Right lobe of liver (tissue), 6 donors: ENCODE data around the gene UVRAG. TPM values are rescaled to one million over a fixed set of nuclear protein-coding genes. Genes with fewer than 3 reads are reported as not detected.

Experiments
- ATAC-seq, 4 donors: fragments of 200-7000 bp; cut with Tn5 transposase; one replicate each; pipeline ENCODE4 v1.9.1; 2020; ENCODE audit warnings: mild to moderate bottlenecking in 4 of 4, moderate library complexity in 4 of 4
- DNase-seq, 3 donors: peaks; one replicate each; pipeline ENCODE4 v3.0.0-alpha.2; 2020
- H3K27ac ChIP-seq, 3 donors: fragments of 200-600 bp; one replicate each; pipeline ENCODE4 v1.8.0; 2022
- H3K27me3 ChIP-seq, 2 donors: fragments of 200-600 bp; one replicate each; pipeline ENCODE4 v1.8.0; 2022
- H3K36me3 ChIP-seq, 4 donors: fragments of 200-600 bp; sonication (generic) in 1 of 4; one replicate each; pipeline versions ENCODE4 v1.5.1 to v1.8.0; 2017 to 2022; ENCODE audit warnings: control low read depth in 1 of 4
- H3K4me1 ChIP-seq, 4 donors: fragments of 200-600 bp; sonication (generic) in 1 of 4; one replicate each; pipeline versions ENCODE4 v1.5.1 to v1.8.0; 2017 to 2022; ENCODE audit warnings: control low read depth in 1 of 4
- H3K4me3 ChIP-seq, 3 donors: fragments of 200-600 bp; one replicate each; pipeline ENCODE4 v1.8.0; 2022
- H3K9me3 ChIP-seq, 4 donors: fragments of 200-600 bp; sonication (generic) in 1 of 4; one replicate each; pipeline versions ENCODE4 v1.5.1 to v1.8.0; 2017 to 2022; ENCODE audit warnings: control low read depth in 1 of 4
- CTCF ChIP-seq, 4 donors: fragments of 200-600 bp in 3 of 4; fragments of 450-650 bp in 1 of 4; IDR thresholded peaks; one replicate each; pipeline versions ENCODE4 v1.5.1 to v1.8.0; 2016 to 2022; ENCODE audit warnings: antibody characterized with exemption in 4 of 4, mild to moderate bottlenecking in 2 of 4
- POLR2A ChIP-seq: fragments of 450-650 bp; IDR thresholded peaks from one replicate; pipeline ENCODE4 v1.6.1; 2017; ENCODE audit warnings: antibody characterized with exemption, mild to moderate bottlenecking
- WGBS: methylation state at CpG from one replicate; pipeline ENCODE4 v1.1.6; 2018; ENCODE audit warnings: low coverage, low lambda C conversion rate; ENCODE audit not compliant: insufficient coverage; ENCODE audit errors: missing lambda C conversion rate; 5-methylcytosine and 5-hydroxymethylcytosine counted together
- intact Hi-C, 2 donors: fragments of 100-400 bp; cut with DNase I; formaldehyde crosslinking; loops; one replicate each; pipeline versions ENCODE4 v1.11.2 to v1.14.1; 2022
- long read RNA-seq: library from polyadenylated mRNA; unstranded; transcript quantifications from one replicate; pipeline ENCODE4 v2.0.0, GENCODE V29; 2019
- total RNA-seq, 6 experiments: library from RNA; depleted of rRNA in 2 of 6; stranded (reverse); fragments of >200 nt in 2 of 6; fragmentation: NEBNext Ultra II Directional in 3 of 6; extraction: Animal tissue kit (Norgen Biotek cat#: 25700) in 3 of 6; gene quantifications; one replicate each; pipeline versions ENCODE4 v1.1.0 to v1.2.4, GENCODE V29; 2016 to 2023
- donor health status: DM: no; HTN: yes; CAD: no.
- donor health status: DM: no; HTN: no; CAD: no.
- donor health status: DM: no; HTN: no; CAD: no.
- donor health status: DM: no; HTN: yes; CAD: no.
- donor health status: DM: no; HTN: yes; CAD: no.

The UVRAG gene
- 10 to 100 TPM in 3 of 6 experiments, 1 to 10 TPM in 3; 8.8 to 12.6 (median 10.3) TPM for total RNA-seq
- long read RNA-seq, partial matches to known transcripts, result 3 of 5 reads
- long read RNA-seq, other reads (novel, unspliced or antisense), result 2 of 5 reads

GRCh38 chr11:75814677-75815344, at the start of gene UVRAG:
TSS of gene UVRAG (plus strand) at chr11:75815210. CDS start at chr11:75815408, 198 bp downstream.
- intact Hi-C loops, result no loop called here
- 0% methylated on average over 12 of the region's 39 CpGs for WGBS
- ATAC-seq (peak; percentile 93 to 97 (median 94)), DNase-seq (peak; percentile 97 to 99 (median 99))
- Histone ChIP-seq H3K36me3 (no peaks in the 10 kb centered on the region), H3K27me3 (no peaks in the 10 kb centered on the region), H3K9me3 (no peaks in the 10 kb centered on the region), H3K4me1 (peaks cover 0 to 22% (median 0%) of the 10 kb centered on the region in 4 donors), H3K4me3 (peak within 1 kb of the TSS; percentile 90 to 97 (median 94)), H3K27ac (peak within 1 kb of the TSS; percentile 84 to 92 (median 87))
- peak; percentile 95 for TF ChIP-seq POLR2A
- TF ChIP-seq CTCF (IDR thresholded peaks at IDR 0.05), result peak in 2 of 4 donors; percentile 3 to 17

GRCh38 chr11:75766443-75767227, 48.4 kb upstream of the UVRAG start:
- no peak for ATAC-seq
- H3K4me1 ChIP-seq, result peaks cover 0 to 38% (median 13%) of the 10 kb centered on the region in 4 donors
- no peak overlapping the region for H3K4me3 ChIP-seq
- DNase-seq, result peak in 1 of 3 donors; percentile 17
- no peaks in the 10 kb centered on the region for H3K36me3 ChIP-seq
- TF ChIP-seq POLR2A (no peak), CTCF (IDR thresholded peaks at IDR 0.05) (no peak)
- H3K9me3 ChIP-seq, result no peaks in the 10 kb centered on the region
- 69% methylated on average over 2 of the region's 4 CpGs for WGBS
- no peaks in the 10 kb centered on the region for H3K27me3 ChIP-seq
- H3K27ac ChIP-seq, result no peak overlapping the region
- intact Hi-C loops, result loop anchor here (5.0 to 10.0 kb wide), 2 partner anchors 44 to 62 kb away; no protein-coding TSS in a partner anchor

DNA sequence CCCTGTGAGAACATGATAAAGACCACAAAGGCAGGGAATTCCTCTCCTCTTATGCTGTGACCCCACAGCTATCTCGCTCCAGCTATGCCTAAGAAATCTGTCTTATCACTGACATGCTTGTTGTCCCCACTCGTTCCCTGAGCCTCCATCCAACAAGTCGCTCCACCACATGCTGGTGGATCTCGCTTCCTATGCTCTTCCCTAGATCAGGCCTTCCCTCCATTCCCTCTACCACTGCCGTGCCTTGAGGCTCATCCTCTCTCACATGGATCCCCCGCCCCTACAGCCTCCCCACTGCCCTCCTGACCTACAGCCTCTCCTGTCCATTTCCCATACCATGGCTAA, 47.8 kb upstream of the UVRAG start:
- Histone ChIP-seq H3K36me3 (no peaks in the 10 kb centered on the region), H3K4me3 (no peak overlapping the region), H3K27ac (no peak overlapping the region), H3K9me3 (no peaks in the 10 kb centered on the region), H3K4me1 (peaks cover 0 to 32% (median 11%) of the 10 kb centered on the region in 4 donors), H3K27me3 (no peaks in the 10 kb centered on the region)
- DNase-seq, result peak in 1 of 3 donors; percentile 13
- no peak for ATAC-seq
- WGBS, result 93% methylated on average over 6 of the region's 6 CpGs
- intact Hi-C loops, result loop anchor here (5.0 to 10.0 kb wide), 2 partner anchors 45 to 62 kb away; no protein-coding TSS in a partner anchor
- TF ChIP-seq CTCF (IDR thresholded peaks at IDR 0.05) (no peak), POLR2A (no peak)

- Histone ChIP-seq H3K4me1 (peaks cover 0 to 27% (median 8%) of the 10 kb centered on the region in 4 donors), H3K36me3 (no peaks in the 10 kb centered on the region), H3K27ac (peak overlapping the region in 1 of 3 donors; percentile 99), H3K9me3 (no peaks in the 10 kb centered on the region), H3K4me3 (no peak overlapping the region), H3K27me3 (no peaks in the 10 kb centered on the region)
- TF ChIP-seq POLR2A (no peak), CTCF (IDR thresholded peaks at IDR 0.05) (no peak)
- WGBS, result 10% methylated on average over 1 of the region's 1 CpG
- ATAC-seq, result no peak
- no peak for DNase-seq
- intact Hi-C loops, result loop anchor here (5.0 to 10.0 kb wide), 2 partner anchors 45 to 63 kb away; no protein-coding TSS in a partner anchor
Measured at GRCh38 chr11:75767793-75768111, 47.3 kb upstream of the UVRAG start.
